Pulmonary artery endothelial cell (primary cell): ENCODE measurements around the gene LBR. TPM values are rescaled to one million over a fixed set of nuclear protein-coding genes. Genes with fewer than 3 reads are reported as not detected.
"Not testable (repeated sequence)": the region's sequence is repeated elsewhere in the genome, so short reads cannot be mapped to it uniquely, and the experiment has no call there.

Experiments used
- DNase-seq: peaks from one replicate; pipeline ENCODE4 v3.0.0-alpha.2; 2011; ENCODE audit warnings: low read depth, low spot score
- total RNA-seq: library from RNA; depleted of rRNA; stranded (reverse); fragments of >200 nt; gene quantifications from 2 replicates; pipeline ENCODE4 v1.2.3, GENCODE V29; 2014

LBR gene
- total RNA-seq, 1 donor from 2014 or later: 73.9 TPM

DNA sequence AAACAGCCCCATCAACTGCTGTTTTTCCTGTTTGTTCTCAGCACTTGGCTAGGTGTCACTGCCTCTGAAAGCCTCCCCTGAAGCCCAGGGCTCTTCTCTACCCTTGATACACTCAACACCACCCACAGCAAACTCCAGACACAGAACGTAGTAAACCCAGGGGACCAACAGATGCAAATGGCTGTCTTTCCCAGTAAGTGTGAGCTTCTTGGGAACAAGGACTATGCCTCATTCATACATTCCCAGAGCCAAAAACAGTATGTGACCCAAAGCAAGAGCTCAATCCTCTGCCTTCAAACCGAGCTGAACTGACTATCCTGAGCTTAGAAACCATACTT, 4.4 kb downstream of the LBR start:
- no peak for DNase-seq

DNA sequence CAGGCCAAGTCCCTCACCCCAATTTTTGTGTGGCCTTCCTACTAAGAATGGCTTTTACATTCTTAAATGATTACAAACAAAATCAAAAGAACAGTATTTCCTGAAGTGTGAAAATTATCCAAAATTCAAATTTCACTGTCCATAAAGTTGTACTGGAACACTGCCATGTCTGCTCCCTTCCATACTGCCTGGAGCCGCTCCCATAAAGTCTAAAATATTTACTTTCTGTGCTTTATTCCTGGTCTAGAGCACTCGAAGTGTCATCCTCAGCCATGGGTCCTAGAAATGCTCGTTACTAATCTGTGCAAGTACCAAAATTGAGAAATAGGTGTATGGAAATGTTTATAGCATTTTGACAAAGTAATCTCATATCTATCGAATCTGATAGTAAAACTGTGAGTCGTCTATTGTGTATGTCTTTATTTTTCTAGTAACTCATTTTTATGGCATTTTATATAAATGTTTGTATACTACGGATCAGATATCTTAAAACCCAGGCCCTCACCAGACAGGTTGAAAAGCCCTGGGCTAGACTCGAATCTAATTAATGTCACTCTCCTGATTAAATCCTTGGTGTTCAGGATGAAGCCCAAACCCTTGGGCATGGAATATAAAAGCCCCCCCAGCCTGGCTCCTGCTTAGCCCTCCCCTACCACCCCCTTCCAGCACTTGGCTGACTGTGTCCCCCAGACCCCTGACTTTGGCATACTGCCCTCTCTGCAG, 4.9 kb downstream of the LBR start:
- DNase-seq: no peak

DNA sequence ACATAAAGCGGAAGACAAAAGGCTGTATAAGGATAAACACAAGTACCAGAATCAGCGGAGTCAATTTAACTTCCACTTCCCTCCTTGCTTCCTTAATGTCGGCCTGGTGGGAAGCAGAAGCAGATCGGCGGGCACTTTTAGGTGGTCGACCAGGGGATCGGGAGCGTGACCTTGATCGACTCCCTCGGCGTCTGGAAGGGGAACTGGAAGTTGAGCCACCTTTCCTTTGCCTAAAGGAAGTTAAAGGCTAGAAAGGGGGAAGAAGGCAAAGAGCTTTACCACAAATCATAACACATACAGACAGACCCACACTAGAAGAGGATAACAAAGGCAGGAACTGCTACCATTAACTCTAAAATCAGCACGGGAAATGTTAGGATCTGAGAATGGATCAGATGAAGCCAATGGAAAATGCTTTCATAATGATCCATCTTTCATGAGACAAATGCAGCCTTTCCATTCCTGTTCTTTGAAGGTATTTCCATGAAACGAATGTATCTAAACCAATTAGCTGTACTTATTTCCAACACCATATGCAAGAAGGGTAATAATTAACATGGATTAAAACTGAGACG, 5.7 kb downstream of the LBR start:
- DNase-seq: no peak

DNA sequence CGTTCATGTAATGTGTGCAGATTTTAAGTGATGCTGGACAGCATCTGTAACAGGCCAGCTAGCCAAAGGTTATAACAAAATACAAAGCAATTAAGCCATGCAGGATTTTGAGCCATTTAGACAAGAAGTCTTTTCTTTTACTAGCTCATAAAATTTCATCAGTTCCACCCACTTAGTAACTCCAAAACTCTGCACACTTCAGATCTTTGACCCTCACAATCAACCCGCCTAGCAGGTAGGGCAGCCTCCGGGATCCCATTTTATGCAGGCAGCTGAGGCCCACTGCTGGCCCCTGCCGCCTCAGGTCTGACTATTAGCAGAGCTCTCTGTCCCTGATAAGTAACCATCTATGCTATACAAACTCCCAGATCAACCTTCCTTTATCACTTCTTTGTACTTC, 9.2 kb downstream of the LBR start:
- DNase-seq: no peak

DNA sequence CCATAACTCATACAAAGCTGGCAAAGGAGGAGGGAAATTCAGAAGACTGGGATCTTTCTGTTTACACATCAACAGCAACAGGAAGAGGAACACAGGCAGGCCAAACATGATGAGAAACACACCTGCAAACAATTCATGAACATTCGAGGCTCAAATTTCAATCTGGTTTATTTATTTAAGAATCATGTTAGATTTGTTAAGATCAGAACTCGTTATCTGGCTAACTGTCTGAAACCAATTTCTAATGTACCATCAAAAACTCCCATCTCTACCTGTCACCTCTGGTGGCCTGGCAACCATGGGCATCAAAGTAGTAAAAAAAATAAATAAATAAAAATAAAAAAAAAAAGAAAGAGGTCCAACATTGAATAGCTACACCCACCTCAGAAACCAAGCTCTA, 9.8 kb downstream of the LBR start:
- DNase-seq: no peak

DNA sequence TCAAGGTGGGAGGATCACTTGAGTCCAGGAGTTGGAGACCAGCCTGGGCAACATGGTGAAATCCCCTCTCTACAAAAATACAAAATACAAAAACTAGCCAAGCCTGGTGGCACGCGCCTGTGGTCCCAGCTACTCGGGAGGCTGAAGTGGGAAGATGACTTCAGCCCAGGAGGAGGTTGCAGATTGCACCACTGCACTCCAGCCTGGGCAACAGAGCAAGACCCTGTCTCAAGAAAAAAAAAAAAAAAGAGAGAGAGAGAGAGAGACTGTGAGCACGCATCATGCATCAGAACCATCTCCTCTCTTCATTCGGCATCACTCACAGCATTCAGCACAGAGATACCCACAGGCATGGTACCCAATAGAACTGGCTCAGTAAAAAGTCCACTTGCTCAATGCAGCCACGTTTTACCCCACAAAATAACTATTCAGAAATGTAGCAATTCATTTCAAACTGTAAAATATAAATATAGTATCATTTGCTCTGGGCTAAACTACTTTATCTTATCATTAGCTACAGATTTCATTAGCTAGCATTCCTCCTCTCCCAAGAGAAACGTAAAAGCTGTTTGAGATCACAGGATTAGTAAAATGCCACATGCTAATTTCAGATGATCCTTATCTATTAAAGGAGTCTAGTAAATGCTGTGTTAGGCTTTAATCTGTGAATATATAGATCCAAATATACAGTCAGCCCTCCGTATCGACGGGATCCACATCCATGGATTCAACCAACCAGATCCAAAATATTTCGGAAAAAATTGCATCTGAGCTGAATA, 11.7 kb downstream of the LBR start:
- DNase-seq: no peak

DNA sequence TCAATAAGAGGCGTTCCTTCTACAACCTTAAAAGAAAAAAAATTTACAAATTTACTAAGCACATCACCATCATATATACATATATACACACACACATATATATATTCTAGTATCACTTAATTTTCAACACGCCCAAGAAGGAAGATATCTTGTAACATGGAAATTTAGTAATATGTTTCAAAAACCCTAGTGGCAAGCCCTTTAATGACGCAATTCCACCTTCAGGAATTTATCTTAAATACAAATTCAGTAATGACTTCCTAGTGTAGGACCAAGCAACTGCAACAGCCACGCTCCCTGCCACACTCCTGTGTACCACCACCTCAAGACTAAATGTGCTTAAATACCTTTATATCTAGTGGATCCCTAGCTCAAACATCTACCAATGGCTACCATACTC, 12.5 kb downstream of the LBR start:
- no peak for DNase-seq

DNA sequence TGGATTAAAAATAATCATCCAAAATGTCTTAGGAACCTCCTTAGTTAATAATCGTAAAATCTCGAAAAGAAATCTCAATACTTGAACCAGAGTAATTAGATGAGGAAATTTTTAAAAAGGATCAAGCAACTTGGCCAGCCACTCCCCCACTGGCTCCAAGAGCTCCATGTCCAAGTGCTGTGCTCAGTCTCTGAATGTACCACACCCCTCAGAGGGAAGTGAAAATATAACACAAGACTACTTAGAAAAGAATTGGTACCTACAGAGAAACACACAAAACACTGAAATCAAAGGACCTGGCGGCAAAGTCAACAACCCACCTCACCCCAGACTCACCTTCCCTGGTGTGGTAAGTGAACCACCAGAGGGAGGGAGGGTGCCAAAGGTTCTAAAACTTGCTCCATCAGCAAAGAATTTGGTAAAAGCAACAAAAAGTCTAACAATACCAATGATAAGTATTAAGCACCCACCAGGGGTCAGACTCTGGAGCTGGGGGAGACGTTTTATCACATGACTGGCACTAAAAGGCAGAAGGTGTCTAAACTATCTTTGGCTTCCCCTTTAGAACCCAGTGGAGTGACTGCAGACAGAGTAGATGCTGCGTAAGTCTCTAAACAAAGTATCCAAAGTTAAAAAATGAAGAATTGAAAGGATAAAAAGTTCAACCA, 14.0 kb downstream of the LBR start:
- no peak for DNase-seq

DNA sequence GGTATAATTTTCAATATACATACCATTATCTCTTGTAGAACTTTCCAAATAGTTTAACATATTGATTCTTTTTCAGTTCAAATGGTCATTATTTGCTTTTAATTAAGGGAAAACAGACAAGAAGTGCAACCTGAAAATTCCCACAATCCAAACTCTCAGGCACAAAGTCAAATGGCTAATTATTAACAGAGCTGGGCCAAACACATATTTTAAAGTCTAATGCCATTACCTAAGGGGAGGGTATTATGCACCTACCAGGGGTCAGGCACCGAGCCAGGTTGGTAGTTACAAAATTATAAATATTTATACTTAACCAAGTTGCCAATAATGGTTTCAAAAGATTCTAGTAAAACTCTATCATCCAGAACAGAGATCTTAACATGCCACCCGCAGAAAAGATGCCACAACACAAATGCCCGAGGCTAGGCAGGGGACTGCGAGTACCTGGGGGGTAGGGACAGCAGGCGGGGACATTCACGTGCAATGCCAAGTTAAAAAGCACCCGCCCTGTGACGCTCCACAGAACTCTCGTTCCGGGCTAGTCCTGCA, 15.0 kb downstream of the LBR start:
- no peak for DNase-seq

DNA sequence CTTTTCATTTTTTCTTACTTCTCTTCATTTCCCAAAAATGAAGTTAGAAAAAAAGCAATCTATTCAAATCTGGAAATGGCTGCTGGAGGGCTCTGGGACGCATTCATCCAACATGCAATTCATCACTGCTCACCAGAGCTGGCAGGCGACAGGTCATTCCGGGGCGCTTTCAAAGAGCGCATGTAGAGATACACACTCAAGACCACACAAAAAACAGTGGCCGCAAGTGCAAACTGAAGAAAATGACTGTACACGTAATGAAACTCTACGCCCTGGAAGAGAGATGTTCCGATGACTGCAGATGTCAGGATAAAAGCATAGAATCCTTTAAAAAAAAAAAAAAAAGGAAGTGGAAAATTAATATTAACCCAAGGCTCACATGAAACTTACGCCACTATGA, 15.5 kb downstream of the LBR start:
- DNase-seq: no peak

DNA sequence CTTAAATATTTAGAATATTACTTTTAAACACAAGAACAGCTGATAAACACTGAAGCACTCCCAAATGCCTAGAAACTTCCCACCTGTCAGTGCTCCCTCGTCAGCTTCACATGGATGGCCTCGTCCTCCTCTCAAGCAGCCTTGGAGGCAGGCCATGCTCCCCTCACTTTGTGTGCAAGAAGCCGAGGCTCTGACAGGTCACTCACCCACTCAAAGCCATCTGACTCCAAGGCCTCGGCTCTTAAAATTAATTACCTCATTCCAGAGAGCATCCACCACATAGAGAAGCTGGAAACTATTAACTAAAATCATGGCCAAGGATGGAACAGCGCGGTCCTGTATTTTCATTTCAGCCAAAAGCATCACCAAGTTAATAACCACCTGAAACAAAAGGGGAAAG, 17.8 kb downstream of the LBR start:
- no peak for DNase-seq

DNA sequence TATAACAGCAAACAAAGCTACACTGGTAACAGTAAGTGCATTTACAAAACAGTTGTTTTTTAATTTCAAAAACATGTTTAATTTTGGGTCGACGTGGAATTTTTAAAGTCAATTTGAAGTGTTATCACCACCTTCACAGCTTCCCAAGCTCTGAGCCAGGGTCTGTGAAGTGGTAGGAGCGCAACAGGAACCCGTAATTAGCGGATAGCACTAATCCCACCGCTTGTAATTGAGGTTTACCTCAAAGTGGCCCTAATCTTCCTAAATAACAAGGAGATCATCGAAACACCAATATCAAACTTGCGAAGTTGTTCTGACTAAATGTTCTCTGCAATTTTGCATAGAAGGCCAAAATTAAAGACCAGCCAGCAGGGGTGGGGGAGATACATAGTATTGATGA, 18.8 kb downstream of the LBR start:
- no peak for DNase-seq

DNA sequence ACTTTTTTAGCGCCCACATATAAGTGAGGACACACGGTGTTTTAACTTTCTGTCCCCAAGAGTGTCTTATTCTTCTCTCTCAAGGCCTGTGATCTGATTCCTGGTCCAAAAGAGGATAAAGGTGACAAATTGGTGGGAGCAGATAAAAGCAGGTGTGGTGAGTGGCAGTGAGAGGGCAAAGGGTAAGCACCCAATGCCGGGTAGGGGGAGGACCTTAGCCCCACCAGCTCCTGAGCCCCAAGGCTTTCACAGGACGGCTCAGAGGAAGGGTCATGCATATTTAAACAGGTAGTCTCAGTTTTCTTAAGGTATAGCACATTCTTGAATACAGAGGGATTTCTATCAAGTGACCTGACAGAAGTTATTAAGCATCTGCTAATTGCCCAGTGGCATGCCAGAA, 19.6 kb downstream of the LBR start:
- DNase-seq: no peak

DNA sequence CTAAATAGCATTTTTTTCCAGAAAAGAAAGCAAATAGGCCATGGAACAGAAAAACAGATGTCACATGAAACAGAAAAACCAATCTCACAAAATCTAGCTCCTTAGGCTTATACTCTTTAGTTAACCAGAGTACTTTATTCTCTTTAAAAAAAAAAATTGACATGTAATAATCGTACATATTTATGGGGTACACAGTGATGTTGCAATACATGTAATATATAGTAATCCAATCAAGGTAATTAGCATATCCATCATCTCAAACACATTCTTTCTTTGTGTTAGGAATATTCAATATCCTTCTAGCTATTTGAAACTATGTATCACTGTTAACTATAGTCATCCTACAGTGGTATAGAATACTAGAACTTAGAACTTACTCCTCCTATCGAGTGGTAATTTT, 20.1 kb downstream of the LBR start:
- no peak for DNase-seq

DNA sequence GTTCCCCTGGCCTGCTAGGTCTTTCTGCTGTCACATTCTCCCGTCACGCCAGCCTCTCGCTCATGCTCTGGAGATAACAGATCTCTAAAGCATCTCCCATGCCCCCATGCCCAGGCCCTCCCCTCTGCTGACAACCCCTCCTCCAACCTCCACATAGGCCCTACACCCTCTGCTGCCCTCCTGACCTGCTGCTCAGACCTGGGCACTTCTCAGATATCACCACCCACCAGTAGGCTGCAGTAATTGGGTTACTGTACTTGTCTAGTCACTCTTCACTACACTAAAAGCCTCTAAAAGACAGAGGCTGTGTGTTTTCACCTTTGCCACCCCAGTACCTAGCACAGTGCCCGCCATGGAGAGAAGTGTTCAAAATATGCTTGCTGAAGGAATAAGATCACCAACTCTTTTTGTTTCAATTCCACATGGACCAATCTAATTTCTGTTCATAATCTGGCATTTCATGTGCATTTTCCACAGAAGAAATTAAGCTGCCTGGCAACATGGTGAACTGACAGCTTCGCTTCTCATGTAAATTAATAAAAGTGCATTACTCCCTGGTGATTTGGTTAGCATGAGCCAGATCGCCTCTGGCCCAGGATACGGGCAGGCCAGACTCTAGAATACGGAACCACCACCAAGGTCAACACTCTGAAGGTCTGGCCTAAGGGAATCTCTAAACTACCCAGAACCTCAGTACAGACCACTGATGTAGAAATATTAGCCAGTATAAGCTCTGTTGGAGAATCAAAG, 20.7 kb downstream of the LBR start:
- DNase-seq: no peak

DNA sequence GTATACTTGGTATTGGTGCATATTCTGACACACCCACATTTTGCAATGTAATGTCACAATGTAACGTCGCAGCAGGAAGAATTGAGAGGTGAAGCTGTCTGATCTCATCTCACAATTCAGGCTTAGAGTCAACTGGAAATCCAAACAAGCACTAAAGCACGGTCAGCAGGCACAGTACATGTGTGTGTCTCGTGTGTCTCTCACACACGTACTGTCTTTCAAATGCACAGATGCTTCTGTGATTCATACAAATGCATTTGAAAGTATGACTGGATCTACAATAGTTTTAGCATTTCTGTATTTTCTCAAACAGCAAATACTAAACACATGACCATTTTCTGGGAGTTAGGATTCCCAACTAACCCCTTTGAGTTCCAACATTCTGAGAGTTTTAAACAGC, 26.9 kb downstream of the LBR start:
- no peak for DNase-seq

DNA sequence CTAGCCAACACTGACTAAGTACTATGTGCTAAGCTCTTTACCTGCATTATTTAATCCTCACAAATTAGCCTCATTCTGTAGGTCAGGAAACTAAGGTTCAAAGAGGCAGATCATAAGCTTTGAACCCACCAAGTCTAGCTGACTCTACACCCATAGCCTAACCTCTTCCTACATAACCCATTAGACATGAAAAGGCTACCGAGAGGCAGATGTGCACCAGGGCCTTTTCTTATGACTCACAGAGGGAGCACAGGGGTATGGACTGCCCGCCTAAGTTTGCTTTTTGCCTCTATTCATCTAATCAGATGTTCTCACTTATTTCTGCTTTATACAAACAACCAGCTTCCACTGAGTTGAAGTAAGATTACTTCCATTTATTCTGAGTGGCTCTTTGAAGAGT, 31.5 kb downstream of the LBR start:
- DNase-seq: no peak

DNA sequence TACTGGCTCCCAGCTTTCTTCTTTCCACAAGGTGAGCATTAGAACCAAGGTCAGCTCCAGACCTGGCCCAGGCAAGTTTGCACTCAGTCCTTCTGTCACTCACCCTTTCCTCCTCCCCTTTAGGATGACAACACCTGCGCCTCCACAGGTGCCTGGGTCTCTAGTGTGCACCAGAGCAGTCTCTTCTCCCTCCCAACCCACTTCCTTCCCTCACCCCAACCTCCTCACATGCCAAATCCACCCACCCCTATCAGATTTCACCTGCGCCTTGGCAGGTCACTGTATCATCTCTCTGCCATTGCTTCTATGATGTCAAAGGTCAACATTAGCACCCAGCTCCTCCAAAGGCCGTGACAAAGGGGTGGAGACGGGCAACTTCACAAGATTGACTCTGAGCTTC, 38.0 kb downstream of the LBR start:
- DNase-seq: no peak

DNA sequence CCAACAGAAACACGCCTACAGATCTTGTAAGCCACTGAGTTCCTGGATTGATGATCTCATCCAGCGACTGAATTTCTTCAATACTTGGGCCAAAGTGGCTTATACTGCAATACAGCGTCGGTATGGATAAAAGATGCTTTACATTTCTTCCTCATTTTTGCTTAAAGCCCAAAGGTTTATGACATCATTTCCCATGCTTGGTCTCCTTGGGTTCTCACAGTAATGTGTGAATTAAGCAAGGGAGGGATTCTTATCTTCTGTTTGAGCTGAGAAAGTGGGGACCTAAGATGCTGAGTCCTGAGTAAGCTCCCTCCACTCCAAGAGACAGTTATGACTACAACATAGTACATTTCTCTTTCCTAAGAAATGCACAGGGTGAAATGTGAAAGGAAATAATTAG, 39.5 kb downstream of the LBR start:
- no peak for DNase-seq

DNA sequence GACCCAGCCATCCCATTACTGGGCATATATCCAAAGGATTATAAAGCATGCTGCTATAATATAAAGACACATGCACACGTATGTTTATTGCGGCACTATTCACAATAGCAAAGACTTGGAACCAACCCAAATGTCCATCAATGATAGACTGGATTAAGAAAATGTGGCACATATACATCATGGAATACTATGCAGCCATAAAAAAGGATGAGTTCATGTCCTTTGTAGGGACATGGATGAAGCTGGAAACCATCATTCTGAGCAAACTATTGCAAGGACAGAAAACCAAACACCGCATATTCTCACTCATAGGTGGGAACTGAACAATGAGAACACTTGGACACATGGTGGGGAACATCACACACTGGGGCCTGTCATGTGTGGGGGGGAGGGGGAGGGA, 41.0 kb downstream of the LBR start:
- not testable (repeated sequence) for DNase-seq

DNA sequence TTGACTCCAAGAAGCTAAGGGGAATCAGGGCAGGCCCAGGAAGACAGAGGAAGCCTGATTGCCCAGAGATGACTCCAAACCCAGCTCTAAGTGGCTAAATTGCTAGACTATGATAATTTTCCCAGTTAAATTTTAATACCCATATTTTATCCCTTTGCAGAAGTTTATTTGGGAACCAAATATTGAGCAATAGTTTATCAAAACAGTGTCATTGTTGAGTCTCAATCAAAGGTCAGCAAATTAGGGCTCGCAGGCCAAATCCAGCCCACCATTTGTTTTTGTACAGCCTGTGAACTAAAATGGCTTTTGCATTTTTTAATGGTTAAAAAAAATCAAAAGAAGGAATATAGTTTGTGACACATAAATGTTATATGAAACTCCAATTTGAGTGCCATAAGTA, 47.1 kb downstream of the LBR start:
- DNase-seq: no peak
